HEK293 (cell line): ENCODE measurements around the gene CCDC61.
A peak's percentile ranks its signal among the peaks of the same experiment; 100 is the strongest.

Experiments
- CTCF ChIP-seq: fragments of 450-650 bp; formaldehyde crosslinking; IDR thresholded peaks from 2 replicates; pipeline ENCODE4 v1.5.1; 2016; ENCODE audit warnings: missing biosample characterization, missing genetic modification characterization
- OSR2 ChIP-seq: fragments of 450-650 bp; formaldehyde crosslinking; IDR thresholded peaks from 2 replicates; pipeline ENCODE4 v1.5.1; 2016; ENCODE audit warnings: missing biosample characterization, missing genetic modification characterization
- ZNF121 ChIP-seq: fragments of 450-650 bp; formaldehyde crosslinking; IDR thresholded peaks from 2 replicates; pipeline ENCODE4 v1.5.1; 2016; ENCODE audit warnings: missing biosample characterization, missing genetic modification characterization

DNA sequence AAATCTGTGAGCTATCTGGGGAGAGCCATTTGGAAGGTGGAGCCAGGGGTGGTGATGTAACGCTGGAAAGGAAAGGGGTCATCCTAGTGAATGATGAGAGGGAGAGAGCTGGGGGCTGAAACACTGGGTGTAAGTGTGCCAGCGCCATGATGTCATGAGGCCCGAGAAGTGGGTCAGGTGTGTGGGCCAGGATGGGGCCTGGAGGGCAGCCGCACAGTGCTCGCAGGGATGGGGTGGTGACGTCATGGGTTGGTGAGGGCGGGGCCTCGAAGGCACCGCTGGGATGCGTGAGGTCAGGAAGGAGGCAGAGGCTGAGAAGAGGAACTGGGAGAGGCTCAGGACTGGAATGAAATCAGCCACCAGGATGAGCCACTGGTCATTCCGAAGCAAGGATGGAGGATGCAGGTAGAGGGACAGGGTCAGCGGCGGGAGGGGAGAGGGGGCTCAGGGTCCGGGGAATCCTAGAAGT is 4.4 kb downstream of the CCDC61 start:
- TF ChIP-seq ZNF121 (tag by site-specific recombination) (peak; percentile 41; the same call in 1 of the 2 replicates), CTCF (tag by site-specific recombination) (no peak), OSR2 (tag by site-specific recombination) (no peak)
